ENCODE results near the gene IFNAR2. TPM values are rescaled to one million over a fixed set of nuclear protein-coding genes. Genes with fewer than 3 reads are reported as not detected.
"Not testable (repeated sequence)": the region's sequence is repeated elsewhere in the genome, so short reads cannot be mapped to it uniquely, and the experiment has no call there.

Gene IFNAR2
- total RNA-seq, 1 donor from 2014 or later, result 14.4 TPM

DNA sequence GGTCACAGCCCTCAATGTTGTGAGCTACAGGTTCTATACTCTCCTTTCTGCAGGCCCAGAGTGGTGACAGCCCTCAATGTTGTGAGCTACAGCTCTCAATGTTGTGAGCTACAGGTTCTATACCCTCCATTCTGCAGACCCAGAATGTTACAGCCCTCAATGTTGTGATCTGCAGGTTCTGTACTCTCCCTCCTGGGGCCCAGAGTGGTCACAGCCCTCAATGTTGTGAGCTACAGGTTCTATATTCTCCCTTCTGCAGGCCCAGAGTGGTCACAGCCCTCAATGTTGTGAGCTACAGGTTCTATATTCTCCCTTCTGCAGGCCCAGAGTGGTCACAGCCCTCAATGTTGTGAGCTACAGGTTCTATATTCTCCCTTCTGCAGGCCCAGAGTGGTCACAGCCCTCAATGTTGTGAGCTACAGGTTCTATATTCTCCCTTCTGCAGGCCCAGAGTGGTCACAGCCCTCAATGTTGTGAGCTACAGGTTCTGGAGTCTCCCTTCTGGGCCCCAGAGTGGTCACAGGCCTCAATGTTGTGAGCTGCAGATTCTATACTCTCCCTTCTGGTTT is 9.9 kb downstream of the IFNAR2 start:
- intact Hi-C loops (cut with DNase I); DNase-seq (ENCODE audit: low spot score): not testable (repeated sequence)

DNA sequence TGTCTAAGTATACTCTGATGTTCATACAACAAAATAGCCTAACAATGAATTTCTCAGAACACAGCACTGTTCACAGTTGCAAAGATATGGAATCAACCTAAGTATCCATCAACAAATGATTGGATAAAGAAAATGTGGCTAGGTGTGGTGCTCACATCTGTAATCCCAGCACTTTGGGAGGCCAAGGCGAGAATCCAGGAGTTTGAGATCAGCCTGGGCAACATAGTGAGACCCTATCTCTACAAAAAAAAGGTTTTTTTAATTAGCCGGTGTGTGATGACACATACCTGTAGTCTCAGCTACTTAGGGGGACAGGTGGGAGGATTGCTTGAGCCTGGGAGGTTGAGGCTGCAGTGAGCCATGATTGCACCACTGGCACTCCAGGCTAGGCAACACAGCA is 10.7 kb downstream of the IFNAR2 start:
- no peak for DNase-seq (ENCODE audit: low spot score)
- intact Hi-C loops (cut with DNase I), result no loop called here

DNA sequence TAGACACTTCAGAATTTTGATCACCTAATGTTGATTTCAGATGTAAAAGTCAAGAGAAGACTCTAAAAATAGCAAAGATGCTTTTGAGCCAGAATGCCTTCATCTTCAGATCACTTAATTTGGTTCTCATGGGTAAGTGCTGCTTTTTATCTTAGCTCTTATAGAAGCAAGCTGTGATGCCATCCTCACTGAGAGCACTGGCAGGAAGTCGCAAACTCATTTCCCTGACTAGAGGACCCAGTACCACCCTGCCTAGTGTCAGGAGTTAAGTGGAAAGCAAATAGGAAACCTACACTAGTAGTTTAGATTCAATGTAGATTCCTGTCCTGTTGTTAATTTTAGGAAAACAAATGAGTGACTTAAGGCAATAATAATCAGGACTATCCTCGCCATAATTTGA is 12.1 kb downstream of the IFNAR2 start:
- intact Hi-C loops (cut with DNase I), result no loop called here

DNA sequence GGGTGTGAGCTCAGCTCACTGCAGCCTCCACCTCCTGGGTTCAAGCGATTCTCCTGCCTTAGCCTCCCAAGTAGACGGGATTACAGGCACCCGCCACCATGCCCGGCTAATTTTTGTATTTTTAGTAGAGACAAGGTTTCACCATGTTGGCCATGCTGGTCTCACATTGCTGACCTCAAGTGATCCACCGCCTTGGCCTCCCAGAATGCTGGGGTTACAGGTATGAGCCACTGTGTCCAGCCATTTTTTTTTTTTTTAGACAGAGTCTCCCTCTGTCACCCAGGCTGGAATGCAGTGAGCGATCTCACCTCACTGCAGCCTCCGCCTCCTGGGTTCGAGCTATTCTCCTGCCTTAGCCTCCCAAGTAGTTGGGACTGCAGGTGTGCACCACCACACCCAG is 13.1 kb downstream of the IFNAR2 start:
- DNase-seq (ENCODE audit: low spot score); intact Hi-C loops (cut with DNase I): not testable (repeated sequence)

More for the DNA sequence above, 12.1 kb downstream of the IFNAR2 start:
- DNase-seq (ENCODE audit: low spot score), result no peak

DNA sequence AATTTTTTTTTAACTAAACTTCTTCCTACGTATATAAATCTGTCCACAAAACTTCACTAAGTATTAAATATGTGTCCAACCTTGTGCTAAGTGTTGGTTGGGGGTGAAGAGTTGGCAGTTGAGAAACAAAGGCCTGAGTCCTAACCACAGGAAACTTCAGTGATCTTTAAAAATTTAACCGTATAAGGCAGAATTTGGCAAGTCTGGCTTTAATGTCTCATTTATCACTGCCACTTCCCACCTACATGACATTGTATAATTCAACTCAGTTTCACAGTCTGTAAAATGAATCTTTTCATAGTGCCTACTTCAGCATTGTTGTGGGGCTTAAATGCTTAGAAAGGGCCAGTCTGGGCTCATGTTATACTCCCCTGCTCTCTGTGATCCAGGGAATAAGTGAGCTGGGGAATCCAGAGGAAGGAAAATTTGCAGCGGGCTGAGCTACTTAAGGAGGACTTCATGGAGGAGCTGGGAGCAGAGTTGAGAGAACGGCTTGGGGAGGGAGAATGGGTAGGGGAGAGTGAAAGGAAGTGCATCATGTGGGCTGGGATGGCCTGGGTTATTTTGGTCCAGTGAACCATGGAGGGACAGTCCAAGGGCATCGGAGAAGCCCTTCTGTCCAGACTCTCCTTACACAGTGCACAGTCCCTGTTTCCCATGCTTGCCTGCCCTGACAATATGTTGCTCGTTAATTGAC is 14.5 kb downstream of the IFNAR2 start:
- intact Hi-C loops (cut with DNase I), result no loop called here
- no peak for DNase-seq (ENCODE audit: low spot score)

DNA sequence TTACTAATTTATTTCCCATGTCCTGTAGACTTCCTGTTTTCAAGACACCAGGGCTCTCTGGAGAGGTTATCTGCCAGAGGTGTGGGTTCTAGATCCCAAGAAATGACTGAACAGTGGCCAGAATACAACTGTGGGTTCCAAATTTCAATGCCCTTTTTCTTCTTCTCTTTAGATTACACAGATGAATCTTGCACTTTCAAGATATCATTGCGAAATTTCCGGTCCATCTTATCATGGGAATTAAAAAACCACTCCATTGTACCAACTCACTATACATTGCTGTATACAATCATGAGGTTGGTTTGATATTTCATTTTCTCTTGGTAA is 15.0 kb downstream of the IFNAR2 start:
- intact Hi-C loops (cut with DNase I), result no loop called here
- DNase-seq (ENCODE audit: low spot score), result no peak

DNA sequence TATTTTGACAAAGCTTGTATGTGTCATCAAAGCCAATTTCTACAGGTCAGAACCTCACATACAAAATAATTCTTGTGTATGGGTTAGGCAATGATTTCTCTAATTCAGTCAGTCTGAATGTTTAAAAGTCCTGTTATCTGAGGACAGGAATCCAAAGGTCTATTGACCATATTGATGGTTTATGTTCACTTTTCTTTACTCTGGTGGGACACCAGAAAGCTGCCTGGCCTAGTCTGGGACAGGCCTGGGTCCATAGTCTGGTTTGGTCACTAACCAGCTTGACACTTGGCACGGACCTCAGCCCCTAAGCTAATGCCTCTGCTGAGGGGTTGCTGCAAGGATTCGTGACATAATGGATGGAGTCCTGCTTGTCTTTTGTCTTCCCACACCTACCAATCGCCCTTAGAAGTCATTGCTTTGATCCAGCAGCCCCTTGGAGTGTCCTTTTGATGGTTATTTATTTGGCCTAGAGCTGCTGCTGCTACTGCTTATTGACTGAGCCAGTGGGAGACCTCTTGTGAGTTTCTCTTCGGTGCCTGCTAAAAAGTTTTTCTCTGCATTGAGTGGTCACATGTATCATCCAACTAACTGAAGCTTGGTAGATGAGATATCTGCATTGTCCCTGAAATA is 15.7 kb downstream of the IFNAR2 start:
- intact Hi-C loops (cut with DNase I), result no loop called here
- DNase-seq (ENCODE audit: low spot score), result no peak

DNA sequence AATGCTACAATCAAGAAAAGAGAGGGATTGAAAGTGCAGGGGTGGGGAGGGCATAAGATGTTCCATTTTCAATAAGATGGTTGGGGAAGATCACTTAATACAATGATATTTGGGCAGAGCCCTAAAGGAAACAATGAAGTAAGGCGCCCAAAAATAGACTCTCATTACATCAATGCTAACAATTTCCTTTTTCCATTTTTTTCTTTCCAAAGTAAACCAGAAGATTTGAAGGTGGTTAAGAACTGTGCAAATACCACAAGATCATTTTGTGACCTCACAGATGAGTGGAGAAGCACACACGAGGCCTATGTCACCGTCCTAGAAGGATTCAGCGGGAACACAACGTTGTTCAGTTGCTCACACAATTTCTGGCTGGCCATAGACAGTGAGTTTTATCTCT is 16.8 kb downstream of the IFNAR2 start:
- DNase-seq (ENCODE audit: low spot score), result no peak
- intact Hi-C loops (cut with DNase I), result no loop called here

DNA sequence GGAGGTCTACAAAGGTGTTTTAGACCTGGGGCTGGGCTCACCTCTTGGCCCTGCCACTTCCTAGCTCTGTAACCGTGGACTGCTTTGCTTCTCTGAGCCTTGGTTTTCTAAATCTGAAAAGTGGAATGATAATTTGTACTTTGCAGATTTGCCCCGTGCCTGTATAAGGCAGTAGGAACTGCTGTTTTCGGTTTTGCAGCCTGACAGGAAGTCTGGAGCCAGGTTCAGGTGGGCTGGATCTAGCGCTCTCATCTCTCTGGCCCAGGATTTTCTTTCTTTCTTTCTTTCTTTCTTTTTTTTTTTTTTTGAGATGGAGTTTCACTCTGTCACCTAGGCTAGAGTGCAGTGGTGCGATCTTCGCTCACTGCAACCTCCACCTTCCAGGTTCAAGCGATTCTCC is 17.2 kb downstream of the IFNAR2 start:
- intact Hi-C loops (cut with DNase I), result no loop called here
- DNase-seq (ENCODE audit: low spot score), result no peak

DNA sequence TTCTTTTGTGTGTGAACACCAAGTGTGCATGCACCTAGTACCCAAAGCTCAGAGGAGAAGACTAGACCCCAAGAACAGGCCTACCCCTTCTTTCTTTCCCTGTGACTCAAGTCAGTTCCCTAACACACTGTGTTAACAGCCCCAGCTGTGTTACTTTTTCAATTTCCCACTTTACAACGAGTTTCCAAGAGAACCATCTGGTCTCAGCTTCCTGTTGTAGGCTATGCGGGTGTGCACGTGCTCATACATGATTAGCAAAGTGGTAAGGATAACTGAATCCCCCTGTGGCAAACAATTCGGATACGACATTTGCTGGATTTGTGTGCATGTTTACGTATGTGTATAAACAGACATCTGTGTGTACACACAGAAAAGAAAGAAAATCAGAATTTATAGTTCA is 17.9 kb downstream of the IFNAR2 start:
- no peak for DNase-seq (ENCODE audit: low spot score)
- intact Hi-C loops (cut with DNase I), result no loop called here

DNA sequence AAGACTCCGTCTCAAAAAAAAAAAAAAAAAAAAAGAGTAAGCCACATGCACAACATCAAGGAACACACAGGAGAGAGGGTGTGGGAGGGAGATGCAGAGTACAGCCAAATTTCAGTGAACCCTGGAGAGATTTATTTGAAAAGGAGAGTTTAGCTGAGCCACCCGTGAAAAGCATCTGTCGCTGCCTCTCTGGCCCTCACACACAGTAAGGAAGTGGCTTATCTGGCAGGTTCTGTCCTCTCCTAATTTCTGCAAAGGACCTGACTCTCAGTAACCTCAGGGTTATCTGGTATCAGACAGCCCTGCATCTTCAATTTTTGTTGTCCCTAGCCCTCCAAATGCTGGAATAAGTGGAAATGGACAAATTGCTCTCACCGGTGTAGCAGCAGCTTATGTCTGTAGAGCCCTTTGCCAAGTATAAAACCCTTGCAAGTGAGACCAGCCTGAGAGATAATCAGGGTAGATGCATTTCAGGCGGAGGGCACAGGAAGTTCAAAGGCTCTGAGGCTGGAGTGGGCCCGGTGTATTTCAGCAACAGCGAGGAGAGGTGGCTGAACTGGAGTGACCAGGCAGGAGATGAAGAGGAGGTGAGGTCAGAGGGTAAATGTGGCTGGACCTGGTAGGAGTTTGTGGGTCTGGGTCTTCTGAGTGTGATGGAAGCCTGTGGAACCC is 19.7 kb downstream of the IFNAR2 start:
- DNase-seq (ENCODE audit: low spot score), result no peak
- intact Hi-C loops (cut with DNase I), result no loop called here

DNA sequence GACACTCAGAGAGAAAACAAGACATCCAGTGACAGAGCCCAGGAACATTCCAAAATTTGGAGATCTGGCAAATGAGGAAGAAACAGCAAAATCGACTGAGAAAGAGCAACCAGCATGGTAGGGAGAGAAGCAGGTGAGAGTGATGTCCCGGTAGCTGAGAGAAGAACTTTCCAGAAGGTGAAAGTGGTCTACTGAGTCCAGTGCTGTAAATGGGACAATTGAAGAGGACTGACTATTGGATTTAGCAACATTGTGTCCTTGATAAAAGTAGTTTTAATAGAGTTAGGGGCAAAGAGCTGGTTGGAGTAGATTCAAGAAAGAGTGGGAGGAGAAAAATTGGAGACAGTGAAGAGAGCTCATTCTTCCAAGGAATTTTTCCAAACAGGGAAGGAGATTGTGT is 21.4 kb downstream of the IFNAR2 start:
- intact Hi-C loops (cut with DNase I), result no loop called here
- DNase-seq (ENCODE audit: low spot score), result no peak

DNA sequence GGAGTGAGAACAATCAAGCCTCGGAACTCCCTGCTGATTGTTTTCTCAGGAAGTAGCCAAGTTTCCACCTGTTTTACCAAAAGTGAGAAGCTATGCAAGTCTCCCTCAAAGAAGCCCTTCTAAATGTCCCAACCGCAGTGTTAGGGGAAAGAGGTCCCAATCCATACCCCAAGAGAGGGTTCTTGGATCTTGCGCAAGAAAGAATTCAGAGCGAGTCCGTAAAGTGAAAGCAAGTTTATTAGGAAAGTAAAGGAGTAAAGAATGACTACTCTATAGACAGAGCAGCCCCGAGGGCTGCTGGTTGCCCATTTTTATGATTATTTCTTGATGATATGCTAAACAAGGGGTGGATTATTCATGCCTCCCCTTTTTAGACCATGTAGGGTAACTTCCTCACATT is 23.6 kb downstream of the IFNAR2 start:
- DNase-seq (ENCODE audit: low spot score); intact Hi-C loops (cut with DNase I): not testable (repeated sequence)

DNA sequence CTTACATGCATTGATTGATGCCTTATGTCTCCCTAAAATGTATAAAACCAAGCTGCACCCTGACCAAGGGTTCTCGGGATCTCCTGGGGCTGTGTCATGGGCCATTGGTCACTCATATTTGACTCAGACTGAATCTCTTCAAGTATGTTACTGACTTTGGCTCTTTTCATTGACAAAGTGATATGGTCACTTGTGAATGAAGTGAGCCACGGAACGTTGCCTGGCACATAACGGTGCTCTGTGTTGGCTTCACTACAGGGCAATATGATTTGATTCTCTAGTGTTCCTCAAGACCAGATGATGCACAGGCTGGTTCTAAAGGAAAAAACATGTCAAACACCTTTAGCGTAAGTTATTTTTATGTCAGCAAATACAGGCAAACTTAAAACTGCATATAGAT is 25.0 kb downstream of the IFNAR2 start:
- intact Hi-C loops (cut with DNase I), result no loop called here
- no peak for DNase-seq (ENCODE audit: low spot score)

DNA sequence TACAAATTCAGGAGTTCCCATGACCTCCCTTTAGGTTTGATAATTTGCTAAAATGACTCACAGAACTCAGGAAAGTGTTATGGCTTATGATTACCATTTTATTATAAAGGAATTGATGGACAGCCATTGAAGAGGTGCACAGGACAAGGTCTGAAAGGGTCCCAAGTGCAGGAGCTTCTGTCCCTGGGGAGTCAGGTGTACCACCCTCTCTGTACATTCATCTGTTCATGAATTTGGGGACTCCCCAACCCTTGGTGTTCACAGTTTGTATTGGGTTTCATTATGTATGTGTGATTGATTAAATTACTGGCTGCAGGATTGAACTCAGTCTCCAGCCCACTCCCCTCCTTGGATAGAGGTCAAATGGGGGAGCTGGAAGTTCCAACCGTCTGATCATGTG is 25.7 kb downstream of the IFNAR2 start:
- intact Hi-C loops (cut with DNase I), result no loop called here
- no peak for DNase-seq (ENCODE audit: low spot score)

DNA sequence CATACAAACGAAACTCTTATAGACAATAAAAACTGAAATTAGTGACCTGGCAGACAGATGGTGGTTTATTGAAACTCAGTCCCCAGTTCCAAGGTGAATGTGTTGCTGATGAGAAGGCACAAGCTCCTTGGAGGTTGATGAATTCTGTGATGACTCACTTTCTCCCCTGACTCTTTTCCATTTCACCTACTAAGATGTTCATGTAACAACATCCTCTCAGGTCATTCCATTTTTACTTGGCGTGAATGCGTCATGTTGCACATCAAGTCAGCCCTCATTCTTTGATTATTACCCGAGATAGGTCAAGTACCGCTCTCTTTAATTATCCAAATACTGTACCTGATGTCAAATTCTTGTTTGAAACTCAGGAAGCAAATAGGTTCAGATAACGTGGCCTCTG is 26.3 kb downstream of the IFNAR2 start:
- DNase-seq (ENCODE audit: low spot score), result no peak
- intact Hi-C loops (cut with DNase I), result no loop called here

DNA sequence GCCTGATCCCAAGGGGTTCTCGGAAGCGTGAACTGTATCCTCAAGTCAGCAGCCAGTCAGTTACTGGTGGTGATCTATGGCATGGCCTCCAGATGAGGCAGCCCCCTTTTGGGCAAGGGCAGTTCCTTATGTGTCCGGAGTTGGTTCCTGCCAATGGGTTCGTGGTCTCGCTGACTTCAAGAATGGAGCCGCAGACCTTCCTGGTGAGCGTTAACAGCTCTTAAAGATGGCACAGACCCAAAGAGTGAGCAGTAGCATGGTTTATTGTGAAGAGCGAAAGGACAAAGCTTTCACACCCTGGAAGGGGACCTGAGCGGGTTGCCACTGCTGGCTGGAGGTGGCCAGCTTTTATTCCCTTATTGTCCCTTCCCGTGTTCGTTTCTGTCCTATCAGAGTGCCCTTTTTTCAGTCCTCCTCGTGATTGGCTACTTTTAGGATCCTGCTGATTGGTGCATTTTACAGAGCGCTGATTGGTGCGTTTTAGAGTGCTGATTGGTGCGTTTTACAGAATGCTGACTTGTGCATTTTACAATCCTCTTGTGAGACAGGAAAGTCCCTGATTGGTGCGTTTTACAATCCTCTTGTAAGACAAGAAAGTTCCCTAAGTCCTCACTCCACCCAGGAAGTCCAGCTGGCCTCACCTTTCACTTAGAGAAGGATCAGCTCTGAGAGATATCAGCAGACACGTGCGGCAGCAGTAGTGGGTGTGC is 27.5 kb downstream of the IFNAR2 start:
- intact Hi-C loops (cut with DNase I), result no loop called here
- no peak for DNase-seq (ENCODE audit: low spot score)

DNA sequence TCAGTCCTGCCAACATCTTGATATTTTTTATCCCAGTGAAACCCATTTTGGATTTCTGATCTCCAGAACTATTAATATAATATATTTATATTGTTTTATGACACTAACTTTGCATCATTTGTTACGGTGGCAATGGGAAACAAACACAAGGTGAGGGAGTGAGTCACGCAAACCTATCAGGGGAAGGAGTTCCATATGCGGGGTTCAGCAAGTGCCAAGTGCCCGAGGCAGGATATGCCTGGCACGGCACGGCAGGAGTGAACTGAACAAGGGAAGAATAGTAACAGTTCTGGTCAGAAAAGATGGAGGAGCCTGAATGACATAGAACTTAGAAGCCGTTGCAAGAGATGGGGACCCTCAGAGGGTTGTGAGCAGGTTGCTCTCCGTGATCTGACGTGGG is 28.7 kb downstream of the IFNAR2 start:
- DNase-seq (ENCODE audit: low spot score), result no peak
- intact Hi-C loops (cut with DNase I), result no loop called here

DNA sequence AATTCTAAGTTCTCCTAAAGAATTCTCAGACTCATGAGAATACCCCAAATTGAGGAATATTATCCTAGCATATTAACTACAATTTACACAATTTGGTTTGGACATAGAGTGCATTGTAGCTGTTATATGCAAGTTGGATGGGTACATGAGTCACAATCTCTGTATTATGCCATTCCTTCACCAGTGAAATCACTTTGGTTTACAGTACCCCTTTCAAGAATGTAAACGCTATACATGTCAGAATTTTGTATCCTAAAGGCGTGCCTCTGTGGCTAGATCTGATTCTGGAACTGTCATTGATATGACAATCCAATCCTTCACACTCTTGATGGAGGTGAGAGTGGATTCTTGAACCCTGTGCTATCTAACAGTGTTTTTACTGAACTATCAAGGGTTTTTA is 29.7 kb downstream of the IFNAR2 start:
- DNase-seq (ENCODE audit: low spot score), result no peak
- intact Hi-C loops (cut with DNase I), result no loop called here

DNA sequence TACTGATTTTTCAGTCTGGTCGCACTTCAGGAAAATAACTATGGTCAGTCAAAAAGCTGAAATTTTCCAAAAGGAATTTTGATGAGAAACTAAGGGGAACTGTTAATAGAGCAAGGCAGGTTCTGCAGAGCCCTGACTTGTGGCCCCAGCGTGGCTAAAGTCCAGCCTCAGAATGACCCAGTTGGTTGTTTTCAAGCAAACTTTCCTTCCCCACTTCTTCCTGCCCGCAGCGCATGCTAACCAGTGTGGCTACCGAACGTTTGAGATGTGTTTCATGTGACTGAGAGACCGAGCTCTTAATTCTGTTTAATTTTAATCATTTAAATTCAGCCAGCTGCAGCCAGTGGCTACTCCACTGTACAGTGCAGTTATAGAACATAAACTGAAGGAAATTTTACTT is 30.3 kb downstream of the IFNAR2 start:
- no peak for DNase-seq (ENCODE audit: low spot score)
- intact Hi-C loops (cut with DNase I), result no loop called here

Data from cardiac septum (tissue), 1 donor.